Measurements from ENCODE around the gene COX19.
"Not testable (repeated sequence)": the region's sequence is repeated elsewhere in the genome, so short reads cannot be mapped to it uniquely, and the experiment has no call there.

The COX19 gene

GRCh38 chr7:1014681-1015080 is 39.3 kb upstream of the COX19 start:
- peaks cover 20% of the 10 kb centered on the region for H3K4me1 Mint-ChIP-seq
- H3K27ac Mint-ChIP-seq, result no peak overlapping the region
- no peaks in the 10 kb centered on the region for H3K9me3 Mint-ChIP-seq
- no peaks in the 10 kb centered on the region for H3K36me3 Mint-ChIP-seq
- H3K27me3 Mint-ChIP-seq, result no peaks in the 10 kb centered on the region
- H3K4me3 Mint-ChIP-seq, result no peak overlapping the region

- Mint-ChIP-seq H3K36me3 (no peaks in the 10 kb centered on the region), H3K27me3 (no peaks in the 10 kb centered on the region), H3K9me3 (no peaks in the 10 kb centered on the region), H3K4me1 (peaks cover 20% of the 10 kb centered on the region), H3K27ac (no peak overlapping the region), H3K4me3 (no peak overlapping the region)
Observed at GRCh38 chr7:1013581-1013980, 38.2 kb upstream of the COX19 start.

- H3K27me3 Mint-ChIP-seq, result no peaks in the 10 kb centered on the region
- no peak overlapping the region for H3K4me3 Mint-ChIP-seq
- H3K4me1 Mint-ChIP-seq, result peaks cover 14% of the 10 kb centered on the region
- no peaks in the 10 kb centered on the region for H3K9me3 Mint-ChIP-seq
- no peak overlapping the region for H3K27ac Mint-ChIP-seq
- H3K36me3 Mint-ChIP-seq, result no peaks in the 10 kb centered on the region
Observed at GRCh38 chr7:1012716-1013095, 37.4 kb upstream of the COX19 start.

- H3K36me3 Mint-ChIP-seq, result no peaks in the 10 kb centered on the region
- no peak overlapping the region for H3K27ac Mint-ChIP-seq
- peaks cover 14% of the 10 kb centered on the region for H3K4me1 Mint-ChIP-seq
- H3K9me3 Mint-ChIP-seq, result no peaks in the 10 kb centered on the region
- no peak overlapping the region for H3K4me3 Mint-ChIP-seq
- no peaks in the 10 kb centered on the region for H3K27me3 Mint-ChIP-seq
Observed at GRCh38 chr7:1012004-1012715, 36.8 kb upstream of the COX19 start.

- H3K4me1 Mint-ChIP-seq, result peaks cover 14% of the 10 kb centered on the region
- no peak overlapping the region for H3K4me3 Mint-ChIP-seq
- peak overlapping the region; percentile 59 for H3K27ac Mint-ChIP-seq
- H3K9me3 Mint-ChIP-seq, result no peaks in the 10 kb centered on the region
- H3K36me3 Mint-ChIP-seq, result no peaks in the 10 kb centered on the region
- H3K27me3 Mint-ChIP-seq, result no peaks in the 10 kb centered on the region
Observed at GRCh38 chr7:1011297-1012003, 36.1 kb upstream of the COX19 start.

GRCh38 chr7:1010226-1010625 is 34.9 kb upstream of the COX19 start:
- no peaks in the 10 kb centered on the region for H3K27me3 Mint-ChIP-seq
- H3K36me3 Mint-ChIP-seq, result no peaks in the 10 kb centered on the region
- peaks cover 14% of the 10 kb centered on the region for H3K4me1 Mint-ChIP-seq
- no peaks in the 10 kb centered on the region for H3K9me3 Mint-ChIP-seq
- no peak overlapping the region for H3K4me3 Mint-ChIP-seq
- no peak overlapping the region for H3K27ac Mint-ChIP-seq

GRCh38 chr7:1009747-1010146 is 34.4 kb upstream of the COX19 start:
- no peaks in the 10 kb centered on the region for H3K9me3 Mint-ChIP-seq
- H3K36me3 Mint-ChIP-seq, result no peaks in the 10 kb centered on the region
- peaks cover 14% of the 10 kb centered on the region for H3K4me1 Mint-ChIP-seq
- no peaks in the 10 kb centered on the region for H3K27me3 Mint-ChIP-seq
- no peak overlapping the region for H3K4me3 Mint-ChIP-seq
- no peak overlapping the region for H3K27ac Mint-ChIP-seq

GRCh38 chr7:1008733-1009363 is 33.5 kb upstream of the COX19 start:
- Mint-ChIP-seq H3K27ac (no peak overlapping the region), H3K36me3 (no peaks in the 10 kb centered on the region), H3K4me3 (no peak overlapping the region), H3K9me3 (no peaks in the 10 kb centered on the region), H3K4me1 (peaks cover 11% of the 10 kb centered on the region), H3K27me3 (no peaks in the 10 kb centered on the region)

- Mint-ChIP-seq H3K36me3 (no peaks in the 10 kb centered on the region), H3K4me3 (no peak overlapping the region), H3K9me3 (no peaks in the 10 kb centered on the region), H3K4me1 (peaks cover 7% of the 10 kb centered on the region), H3K27me3 (no peaks in the 10 kb centered on the region), H3K27ac (no peak overlapping the region)
Observed at GRCh38 chr7:1007901-1008300, 32.6 kb upstream of the COX19 start.

GRCh38 chr7:1005303-1005702 is 30.0 kb upstream of the COX19 start:
- Mint-ChIP-seq H3K27ac (no peak overlapping the region), H3K36me3 (no peaks in the 10 kb centered on the region), H3K4me1 (no peaks in the 10 kb centered on the region), H3K4me3 (no peak overlapping the region), H3K27me3 (no peaks in the 10 kb centered on the region), H3K9me3 (no peaks in the 10 kb centered on the region)

- Mint-ChIP-seq H3K9me3 (no peaks in the 10 kb centered on the region), H3K4me1 (no peaks in the 10 kb centered on the region), H3K36me3 (no peaks in the 10 kb centered on the region), H3K27me3 (no peaks in the 10 kb centered on the region), H3K27ac (no peak overlapping the region), H3K4me3 (no peak overlapping the region)
Observed at GRCh38 chr7:1004018-1004852, 28.9 kb upstream of the COX19 start.

- H3K4me3 Mint-ChIP-seq, H3K27me3 Mint-ChIP-seq, H3K4me1 Mint-ChIP-seq, H3K9me3 Mint-ChIP-seq, H3K36me3 Mint-ChIP-seq, H3K27ac Mint-ChIP-seq: not testable (repeated sequence)
Observed at GRCh38 chr7:1002445-1002844, 27.1 kb upstream of the COX19 start.

- not testable (repeated sequence) for H3K27me3 Mint-ChIP-seq, H3K36me3 Mint-ChIP-seq
Observed at GRCh38 chr7:1002026-1002425, 26.7 kb upstream of the COX19 start.

GRCh38 chr7:1001069-1001770 is 25.9 kb upstream of the COX19 start:
- not testable (repeated sequence) for H3K36me3 Mint-ChIP-seq, H3K4me1 Mint-ChIP-seq, H3K4me3 Mint-ChIP-seq, H3K27me3 Mint-ChIP-seq, H3K9me3 Mint-ChIP-seq, H3K27ac Mint-ChIP-seq

More at GRCh38 chr7:1002026-1002425, 26.7 kb upstream of the COX19 start:
- H3K27ac Mint-ChIP-seq, H3K4me1 Mint-ChIP-seq, H3K9me3 Mint-ChIP-seq, H3K4me3 Mint-ChIP-seq: not testable (repeated sequence)
